HG02763 (cell line): ENCODE data around the gene UGDH.
"Not testable (repeated sequence)": the region's sequence is repeated elsewhere in the genome, so short reads cannot be mapped to it uniquely, and the experiment has no call there.

Experiments used
- ATAC-seq: cut with Tn5 transposase; IDR thresholded peaks from one replicate; pipeline ENCODE4 v1.9.1; 2021; ENCODE audit warnings: mild to moderate bottlenecking, moderate library complexity; ENCODE audit not compliant: unreplicated experiment

Gene UGDH

DNA sequence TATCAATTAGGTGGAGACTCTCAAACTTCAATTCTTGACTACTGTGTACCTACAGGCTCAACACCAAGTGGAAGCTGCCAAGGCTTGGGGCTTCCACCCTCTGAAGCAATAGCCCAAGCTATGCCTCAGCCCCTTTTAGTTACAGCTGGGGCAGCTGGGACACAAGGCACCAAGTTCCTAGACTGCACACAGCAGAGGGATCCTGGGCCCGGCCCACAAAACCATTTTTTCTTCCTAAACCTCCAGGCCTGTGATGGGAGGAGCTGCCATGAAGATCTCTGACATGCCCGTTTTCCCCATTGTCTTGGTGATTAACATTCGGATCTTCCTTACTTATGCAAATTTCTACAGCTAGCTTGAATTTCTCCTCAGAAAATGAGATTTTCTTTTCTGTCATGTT, 3.4 kb upstream of the UGDH start:
- ATAC-seq: no peak

DNA sequence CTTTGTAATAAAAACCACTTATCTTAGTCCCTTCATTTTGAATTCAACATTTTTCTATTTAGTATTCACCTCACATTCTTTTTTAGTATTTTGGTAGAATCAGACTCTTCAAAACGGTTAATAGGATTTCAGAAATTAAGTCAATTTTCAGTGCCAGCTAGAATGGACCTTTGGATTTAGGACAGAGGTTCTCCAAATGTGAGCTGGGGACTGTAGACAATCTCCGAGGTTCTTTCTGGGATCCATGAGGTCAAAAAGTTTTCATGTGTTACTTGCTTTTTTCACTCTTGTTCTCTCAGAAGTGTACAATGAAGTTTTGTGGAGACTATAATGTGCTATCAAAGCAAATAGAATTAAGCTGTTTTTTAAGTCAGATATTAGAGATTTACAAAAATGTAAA, 2.3 kb upstream of the UGDH start:
- ATAC-seq: no peak

DNA sequence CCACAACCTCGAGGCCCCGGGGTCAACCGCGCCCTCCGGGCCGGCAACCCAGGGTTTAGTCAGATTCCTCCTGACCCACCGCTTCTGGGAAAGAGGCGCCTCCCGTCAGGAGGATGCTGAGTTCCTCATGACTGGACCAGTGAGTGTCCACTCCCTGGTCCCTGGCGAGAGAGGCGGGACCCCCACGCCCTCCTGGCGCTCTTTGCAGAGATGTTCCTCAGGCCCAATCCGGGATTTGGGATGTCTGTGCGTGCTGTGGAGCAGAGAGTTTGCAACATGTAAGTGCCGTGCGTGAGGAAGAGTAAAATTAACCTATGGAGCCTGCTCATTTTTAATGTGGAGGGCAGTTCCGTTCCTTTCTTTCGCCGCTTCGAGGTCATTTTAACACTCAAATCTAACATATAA, 824 bp upstream of the UGDH start:
- no peak for ATAC-seq

DNA sequence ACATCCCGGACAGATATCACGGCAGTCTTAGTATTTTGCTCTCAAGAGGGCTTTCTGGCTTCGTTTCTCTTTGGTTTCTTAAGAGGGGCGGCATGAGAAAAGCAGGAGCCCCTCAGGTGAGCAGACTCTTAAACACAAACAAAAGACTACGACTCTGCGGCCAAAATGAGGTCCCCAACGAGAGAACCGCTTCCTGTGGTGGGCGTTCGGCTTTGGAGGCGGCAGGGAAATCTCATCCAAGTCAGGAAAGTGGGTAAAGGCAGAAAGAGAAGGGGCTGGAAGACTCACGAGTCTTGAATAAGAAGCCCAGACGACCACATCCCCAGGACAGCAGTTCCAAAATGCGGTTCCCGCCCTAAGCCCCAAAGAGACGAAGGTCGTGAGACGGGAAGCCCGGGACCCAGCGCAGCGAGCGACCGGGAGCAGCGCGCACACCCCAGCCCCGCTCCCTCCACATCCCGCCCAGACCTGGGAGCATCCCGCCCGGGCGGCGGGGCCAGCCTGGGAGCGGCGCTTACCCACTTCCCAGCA, 409 bp downstream of the UGDH start:
- ATAC-seq: no peak

DNA sequence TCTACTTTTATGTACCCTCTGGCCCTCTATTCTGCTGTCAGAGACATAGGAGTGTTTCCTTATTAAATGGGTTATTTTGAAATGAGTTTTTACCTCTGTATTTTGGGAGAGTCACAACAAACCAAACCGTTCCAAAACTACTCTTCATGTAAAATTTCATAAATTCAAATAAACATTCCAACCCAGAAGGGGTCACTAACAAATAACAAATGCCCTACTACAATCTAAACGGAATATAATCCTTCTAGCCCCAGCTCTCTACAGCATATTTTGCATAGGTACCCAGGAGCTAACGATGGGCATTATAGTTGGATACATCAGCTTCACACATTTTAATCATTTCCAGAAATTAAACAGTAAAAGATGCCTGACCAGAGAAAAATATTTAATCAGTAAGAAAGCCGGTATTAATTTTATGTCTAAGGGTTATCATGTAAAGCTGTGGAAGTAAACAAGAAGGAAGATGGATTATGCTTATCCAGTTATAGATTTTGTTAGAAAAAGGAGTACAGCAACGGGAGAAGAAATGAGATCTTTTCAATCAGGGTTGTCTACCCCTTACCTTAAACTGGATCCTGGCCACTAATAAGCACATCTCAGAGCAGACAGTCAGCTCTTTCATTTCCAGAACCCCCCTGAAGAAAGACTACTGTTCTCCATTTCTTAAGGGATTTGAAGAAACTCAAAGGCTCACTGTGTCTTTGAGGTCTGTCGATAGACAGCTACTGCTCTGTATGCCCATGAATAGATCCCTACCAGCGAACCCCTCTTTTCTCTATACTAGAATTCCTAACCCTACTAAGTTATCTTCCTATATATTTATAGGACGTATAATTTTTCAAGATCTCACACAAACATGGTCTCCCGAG, 1.2 kb downstream of the UGDH start:
- ATAC-seq: no peak

DNA sequence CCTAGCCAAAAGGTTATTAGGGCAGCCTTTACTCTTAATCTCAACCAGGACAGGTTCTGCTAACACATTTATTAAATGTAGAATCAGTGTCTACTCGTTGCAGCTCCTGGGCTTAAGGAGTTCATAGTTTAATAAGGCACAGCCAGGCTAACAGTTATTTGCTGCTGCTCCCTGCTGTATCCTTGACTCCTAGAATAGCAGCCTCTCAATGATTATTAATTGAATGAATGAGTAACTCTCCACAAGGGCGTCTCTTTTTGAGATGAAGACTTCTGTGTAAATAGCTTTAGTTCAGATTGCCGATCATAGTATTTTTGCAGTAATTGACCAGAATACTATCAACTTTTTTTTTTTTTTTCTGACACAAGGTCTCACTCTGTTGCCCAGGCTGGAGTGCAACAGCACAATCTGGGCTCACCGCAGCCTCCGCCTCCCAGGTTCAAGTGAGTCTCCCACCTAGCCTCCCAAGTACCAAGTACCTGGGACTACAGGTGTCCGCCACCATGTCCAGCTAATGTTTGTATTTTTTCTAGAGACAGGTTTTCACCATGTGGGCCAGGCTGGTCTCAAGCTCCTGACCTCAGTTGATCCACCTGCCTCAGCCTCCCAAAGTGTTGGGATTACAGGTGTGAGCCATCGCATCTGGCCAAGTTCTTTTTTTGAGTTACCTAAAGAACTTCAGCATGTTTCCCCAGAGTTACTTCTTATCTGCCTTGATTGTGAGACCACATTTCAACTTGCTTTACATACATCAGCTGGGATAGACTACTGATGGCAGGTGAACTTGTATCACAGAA, 2.9 kb downstream of the UGDH start:
- no peak for ATAC-seq

DNA sequence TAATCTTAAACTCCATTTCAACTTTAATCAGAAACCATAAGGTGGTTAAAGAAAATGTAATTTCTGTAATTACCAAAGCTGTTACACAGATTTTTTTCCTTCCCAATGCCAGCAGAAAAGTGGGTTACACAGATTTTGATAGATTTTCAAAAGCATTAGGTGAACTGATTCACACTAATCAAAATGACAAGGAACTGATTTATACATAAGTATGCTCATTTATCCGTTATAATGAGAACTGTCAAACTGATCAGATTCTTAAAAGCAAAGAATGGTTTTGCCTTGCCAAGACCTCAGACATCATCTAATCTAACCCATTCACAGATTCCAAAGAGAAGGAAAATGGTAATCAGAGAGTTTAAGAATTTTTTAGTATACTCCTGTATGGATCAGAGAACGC, 5.2 kb downstream of the UGDH start:
- no peak for ATAC-seq

DNA sequence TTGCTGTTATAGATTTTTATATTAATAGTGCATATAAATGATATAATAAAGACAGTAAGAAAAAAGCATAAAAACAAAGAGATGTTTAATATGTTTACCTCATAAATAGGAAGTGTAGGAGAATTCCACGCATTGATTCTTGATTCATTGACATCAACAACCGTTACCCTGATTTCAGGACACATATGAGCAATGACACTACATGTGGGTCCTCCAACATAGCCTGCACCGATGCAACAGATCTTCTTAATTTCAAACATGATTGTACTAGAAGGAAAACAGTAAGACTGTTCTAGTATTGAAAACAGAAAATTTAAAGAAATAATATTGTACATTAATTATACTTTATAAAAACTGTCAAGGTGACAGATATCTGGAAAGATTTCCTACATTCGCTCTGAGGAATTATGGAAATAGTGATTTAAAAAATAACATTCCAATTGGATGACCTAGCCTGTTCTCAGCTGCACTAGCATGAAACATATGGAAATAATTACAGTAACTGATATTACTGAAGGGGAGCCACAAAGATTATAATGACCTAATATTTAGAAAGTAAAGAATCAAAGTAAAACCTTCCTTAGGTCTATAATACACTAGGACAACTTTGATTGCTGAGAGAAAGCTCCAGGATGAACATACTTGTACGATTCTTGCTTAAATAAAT, 5.9 kb downstream of the UGDH start:
- no peak for ATAC-seq

DNA sequence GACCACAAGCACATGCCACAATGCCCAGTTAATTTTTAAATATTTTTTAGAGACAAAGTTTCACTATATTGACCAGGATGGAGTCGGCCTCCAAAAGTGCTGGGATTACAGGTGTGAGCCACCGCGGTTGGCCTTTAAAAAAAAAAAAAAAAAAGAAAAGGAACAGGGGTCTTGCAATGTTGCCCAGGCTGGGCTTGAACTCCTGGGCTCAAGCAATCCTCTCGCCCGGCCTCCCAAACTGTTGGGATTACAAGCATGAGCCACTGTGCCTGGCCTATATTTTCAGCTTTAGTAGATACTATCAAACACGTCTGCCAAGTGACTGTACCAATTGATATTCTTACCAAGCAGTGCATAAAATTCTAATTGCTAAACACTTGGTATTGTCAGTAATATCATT, 8.8 kb downstream of the UGDH start:
- no peak for ATAC-seq

DNA sequence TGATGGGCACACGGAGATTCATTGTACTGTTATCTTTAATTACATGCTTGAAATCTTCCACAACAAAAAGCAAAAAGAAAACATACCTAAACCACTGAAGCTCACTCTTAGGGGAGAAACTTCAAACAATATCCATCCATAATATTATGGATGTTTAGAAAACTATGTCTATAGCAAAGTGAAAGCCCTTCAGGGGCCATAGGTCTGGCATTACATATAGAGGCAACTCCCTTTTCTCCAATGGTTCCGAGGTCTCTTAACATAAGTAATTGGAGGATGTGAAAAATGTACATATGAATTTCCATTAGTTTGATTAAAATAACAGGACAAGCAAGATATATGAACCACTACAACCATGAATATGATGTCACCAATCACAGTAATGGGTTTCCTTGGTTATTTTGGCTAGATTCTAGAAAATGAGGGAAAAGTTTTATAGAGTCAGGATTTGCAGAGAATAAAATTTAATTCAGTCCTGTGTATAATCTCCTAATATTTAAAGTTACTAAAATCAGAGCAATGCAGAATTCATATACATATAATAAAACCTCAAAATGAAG, 10.8 kb downstream of the UGDH start:
- no peak for ATAC-seq

DNA sequence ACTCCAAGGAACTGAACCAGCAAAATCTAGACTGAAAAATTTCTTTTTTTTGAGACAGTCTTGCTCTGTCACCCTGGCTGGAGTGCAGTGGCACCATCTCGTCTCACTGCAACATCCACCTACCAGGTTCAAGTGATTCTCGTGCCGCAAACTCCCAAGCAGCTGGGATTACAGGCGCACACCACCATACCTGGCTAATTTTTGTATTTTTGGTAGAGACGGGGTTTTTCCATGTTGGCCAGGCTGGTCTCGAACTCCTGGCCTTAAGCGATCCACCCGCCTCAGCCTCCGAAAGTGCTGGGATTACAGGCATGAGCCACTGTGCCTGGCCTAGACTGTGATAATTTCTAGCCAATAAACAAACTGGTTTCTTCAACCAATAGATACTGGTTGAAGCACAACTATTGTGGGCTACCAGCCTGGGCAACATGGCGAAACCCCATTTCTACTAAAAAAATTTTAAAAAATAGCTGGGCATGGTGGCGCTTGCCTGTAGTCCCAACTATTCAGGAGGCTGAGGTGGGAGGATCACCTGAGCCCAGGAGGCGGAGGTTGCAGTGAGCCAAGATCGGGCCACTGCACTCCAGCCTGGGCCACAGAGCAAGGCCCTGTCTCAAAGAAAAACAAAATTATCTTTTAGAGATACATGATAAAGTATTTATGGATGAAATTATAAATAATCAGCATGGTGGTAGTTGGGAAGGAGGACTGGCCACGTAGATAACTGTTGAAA, 11.4 kb downstream of the UGDH start:
- ATAC-seq: not testable (repeated sequence)

DNA sequence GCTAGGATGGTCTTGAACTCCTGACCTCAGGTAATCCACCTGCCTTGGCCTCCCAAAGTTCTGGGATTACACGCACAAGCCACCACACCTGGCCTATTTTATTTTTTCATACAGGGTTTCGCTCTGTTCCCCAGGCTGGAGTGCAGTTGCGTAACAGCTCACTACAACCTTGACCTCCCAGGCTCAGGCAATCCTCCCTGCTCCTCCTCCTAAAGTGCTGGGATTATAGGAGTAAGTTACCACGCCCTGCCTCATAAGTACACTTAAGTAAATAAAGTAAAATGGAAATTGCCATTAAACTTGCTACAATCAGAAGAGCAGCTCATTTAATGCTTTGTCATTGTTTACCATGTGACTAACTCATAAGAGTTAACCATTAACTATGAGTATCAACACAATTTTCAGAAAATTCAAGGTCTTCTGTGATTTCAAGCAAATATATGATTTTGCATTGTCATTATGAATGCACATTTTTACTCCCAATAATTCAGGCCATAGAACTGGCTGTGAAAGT, 12.3 kb downstream of the UGDH start:
- ATAC-seq: no peak

DNA sequence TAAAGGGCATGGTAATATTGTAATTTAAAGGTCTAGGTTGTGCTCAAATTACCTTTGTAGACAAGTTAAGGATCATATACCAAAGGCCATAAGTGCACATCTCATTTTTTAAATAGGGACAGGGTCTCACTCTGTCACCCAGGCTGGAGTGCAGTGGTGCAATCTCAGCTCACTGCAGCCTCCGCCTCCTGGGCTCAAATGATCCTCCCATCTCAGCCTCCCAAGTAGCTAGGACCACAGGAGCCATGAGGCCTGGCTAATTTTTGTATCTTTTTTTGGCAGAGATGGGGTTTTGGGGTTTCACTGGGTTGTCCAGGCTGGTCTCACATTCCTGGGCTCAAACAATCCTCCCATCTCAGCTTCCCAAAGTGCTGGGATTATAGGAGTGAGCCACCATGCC, 13.0 kb downstream of the UGDH start:
- not testable (repeated sequence) for ATAC-seq

DNA sequence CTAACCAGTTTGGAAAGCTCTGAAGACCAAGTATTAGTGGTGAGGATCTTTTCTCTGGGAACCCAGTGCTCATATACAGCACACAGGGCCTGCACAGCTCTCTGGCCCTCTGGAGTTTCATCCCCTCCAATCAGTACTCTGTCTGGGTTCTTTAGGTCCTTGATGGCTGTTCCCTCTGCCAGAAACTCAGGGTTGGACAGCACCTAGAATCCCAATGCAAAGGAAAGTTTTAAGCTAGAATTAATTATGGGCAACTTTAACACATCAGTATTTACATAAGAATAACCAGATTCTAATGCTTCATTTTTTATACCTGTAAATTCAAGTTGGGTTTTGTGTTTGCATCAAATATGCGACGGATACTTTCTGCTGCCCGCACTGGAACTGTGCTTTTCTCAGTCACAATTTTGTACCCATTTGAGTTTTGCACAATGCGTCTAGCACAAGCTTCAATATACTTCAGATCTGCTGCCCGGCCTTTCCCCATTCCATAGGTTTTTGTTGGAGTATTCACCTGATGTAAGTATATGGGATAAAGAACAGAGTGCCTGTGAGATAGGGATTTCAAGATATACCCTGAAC, 16.8 kb downstream of the UGDH start:
- no peak for ATAC-seq

DNA sequence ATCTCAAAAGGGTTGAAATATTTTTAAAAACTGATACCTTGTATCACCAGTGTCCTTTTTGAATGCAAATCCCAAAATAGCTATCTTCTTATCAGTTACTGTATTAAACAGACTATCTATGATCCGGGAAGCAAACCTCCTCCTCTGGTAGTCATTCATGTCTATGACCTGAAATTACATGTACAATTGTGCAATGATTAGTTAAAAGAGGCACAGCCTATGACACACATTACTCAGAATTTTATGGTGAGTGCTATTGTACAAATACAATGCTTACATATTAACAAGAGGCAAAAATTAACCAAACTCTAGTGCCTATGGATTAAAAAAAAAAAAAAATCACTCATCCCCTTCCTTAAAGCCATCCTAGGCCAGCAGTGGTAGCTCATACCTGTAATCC, 21.7 kb downstream of the UGDH start:
- no peak for ATAC-seq

DNA sequence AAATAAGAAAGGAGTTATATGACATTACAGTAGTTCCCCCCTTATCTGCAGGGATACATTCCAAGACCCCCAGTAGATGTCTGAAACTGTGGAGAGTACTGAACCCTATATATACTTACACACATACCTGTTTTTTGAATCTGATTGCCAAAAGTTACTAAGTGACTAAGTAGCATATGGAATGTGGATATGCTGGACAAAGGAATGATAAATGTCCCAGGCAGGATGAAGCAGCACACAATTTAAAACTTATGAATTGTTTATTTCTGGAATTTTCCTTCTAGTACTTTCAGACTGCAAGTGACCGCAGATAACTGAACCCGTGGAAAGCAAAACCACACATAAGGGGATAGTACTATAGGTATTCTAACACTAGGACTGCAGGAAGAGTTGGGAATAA, 22.7 kb downstream of the UGDH start:
- no peak for ATAC-seq

DNA sequence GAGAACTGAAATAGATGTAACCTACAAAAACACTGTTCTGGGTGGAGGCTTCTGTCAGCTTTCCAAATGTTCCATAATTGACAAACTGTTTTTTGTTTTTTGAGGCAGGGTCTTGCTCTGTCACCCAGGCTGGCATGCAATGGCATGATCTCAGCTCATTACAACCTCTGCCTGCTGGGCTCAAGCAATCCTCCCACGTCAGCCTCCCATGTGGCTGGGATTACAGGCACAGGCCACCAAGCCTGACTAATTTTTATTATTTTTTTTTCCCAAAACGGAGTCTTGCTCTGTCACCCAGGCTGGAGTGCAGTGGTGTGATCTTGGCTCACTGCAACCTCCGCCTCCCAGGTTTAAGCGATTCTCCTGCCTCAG, 24.6 kb downstream of the UGDH start:
- ATAC-seq: not testable (repeated sequence)

DNA sequence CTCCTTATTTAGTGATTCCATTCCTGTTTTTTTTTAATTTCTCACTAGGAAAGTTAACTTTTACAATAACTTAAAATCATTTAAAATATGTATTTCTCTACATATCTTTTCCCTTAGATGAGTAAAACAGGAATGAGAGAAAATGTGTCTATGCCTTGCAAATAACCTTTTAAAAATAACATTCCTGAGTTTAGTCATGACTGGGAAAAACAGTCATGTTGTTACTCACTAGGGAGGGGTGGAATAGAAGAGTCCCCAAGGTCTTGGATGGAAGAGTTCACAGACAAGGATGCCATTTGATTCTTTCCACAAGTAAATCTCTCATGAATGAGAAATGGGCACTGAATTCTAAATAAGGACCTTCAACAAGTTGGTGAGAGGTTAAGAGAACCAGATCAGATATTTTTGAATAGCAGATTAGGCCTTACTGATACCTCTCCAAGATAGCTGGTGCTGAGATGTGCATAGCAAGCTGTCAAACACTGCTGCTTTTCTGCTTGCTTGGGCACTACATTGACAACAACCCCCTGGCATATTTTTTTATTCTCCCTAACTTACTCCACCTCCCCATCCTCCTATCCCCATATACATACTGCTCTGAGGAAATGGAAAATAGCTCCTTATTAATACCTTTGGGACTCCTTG, 25.1 kb downstream of the UGDH start:
- no peak for ATAC-seq

DNA sequence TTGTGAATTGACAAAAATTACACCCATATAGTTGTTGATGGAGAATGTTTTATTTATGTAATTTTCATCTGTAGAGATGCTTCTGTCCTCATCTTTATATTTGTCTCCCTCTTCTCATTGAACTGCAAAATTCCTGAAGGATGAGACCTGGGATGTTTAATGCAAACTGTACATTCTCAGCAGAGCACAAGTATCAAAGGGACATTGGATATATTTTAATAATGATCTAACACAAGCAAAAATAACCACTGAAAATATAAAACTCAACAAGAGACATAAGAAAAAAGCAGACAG, 28.6 kb downstream of the UGDH start:
- no peak for ATAC-seq
